ENCODE measurements around the gene RGS5.

The RGS5 gene

DNA sequence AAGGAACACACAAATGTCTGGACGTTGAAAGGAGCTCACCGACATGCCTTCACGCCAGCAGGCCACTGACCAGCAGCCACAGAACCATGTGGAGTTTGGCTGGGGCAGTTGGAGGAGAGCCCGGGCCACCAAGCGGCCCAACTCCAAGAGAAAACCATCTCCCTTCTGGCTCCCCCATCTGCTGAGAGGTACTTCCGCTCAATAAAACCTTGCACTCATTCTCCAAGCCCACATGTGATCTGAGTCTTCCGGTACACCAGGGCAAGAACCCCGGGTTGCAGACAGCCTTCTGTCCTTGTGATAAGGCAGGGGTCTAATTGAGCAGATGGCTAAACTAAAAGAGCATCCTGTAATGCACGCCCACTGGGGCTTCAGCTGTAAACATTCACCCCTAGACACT, 109.1 kb downstream of the RGS5 start:
- H3K9me3 Mint-ChIP-seq, result no peaks in the 10 kb centered on the region
- DNase-seq (ENCODE audit: low spot score in 2 of 2) (no peak), ATAC-seq (no peak)
- no peak overlapping the region for H3K27ac Mint-ChIP-seq
- H3K4me3 Mint-ChIP-seq, result no peak overlapping the region
- H3K4me1 Mint-ChIP-seq, result no peaks in the 10 kb centered on the region
- H3K36me3 Mint-ChIP-seq, result no peaks in the 10 kb centered on the region

DNA sequence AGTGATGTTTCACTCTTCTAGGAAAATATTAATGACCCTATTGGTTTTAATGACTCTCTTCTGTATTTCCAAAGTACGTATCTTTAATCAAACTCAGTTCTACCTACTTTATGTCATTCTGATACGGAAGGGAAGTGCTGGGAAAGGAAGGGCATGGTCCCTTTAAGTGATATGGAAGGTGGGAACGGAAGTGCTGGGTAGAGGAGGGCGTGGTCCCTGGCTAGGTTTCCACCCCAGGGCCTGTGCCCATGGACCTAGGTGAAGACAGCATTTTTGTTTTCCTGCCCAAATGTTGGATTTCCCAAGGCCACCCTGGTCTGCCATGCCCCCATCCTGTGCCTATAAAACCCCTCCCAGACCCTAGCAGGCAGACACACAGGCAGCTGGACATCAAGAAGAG, 109.5 kb downstream of the RGS5 start:
- DNase-seq (ENCODE audit: low spot score in 2 of 2), result no peak
- Mint-ChIP-seq H3K4me1 (no peaks in the 10 kb centered on the region), H3K4me3 (no peak overlapping the region), H3K9me3 (no peaks in the 10 kb centered on the region), H3K27ac (no peak overlapping the region), H3K36me3 (no peaks in the 10 kb centered on the region)
- ATAC-seq, result no peak
